Eye (tissue), 1 donor: ENCODE measurements around the gene TRIM16.
"Not testable (repeated sequence)": the region's sequence is repeated elsewhere in the genome, so short reads cannot be mapped to it uniquely, and the experiment has no call there.

Experiments used
- DNase-seq: peaks from one replicate; pipeline ENCODE4 v3.0.0-alpha.2; 2015

The TRIM16 gene

DNA sequence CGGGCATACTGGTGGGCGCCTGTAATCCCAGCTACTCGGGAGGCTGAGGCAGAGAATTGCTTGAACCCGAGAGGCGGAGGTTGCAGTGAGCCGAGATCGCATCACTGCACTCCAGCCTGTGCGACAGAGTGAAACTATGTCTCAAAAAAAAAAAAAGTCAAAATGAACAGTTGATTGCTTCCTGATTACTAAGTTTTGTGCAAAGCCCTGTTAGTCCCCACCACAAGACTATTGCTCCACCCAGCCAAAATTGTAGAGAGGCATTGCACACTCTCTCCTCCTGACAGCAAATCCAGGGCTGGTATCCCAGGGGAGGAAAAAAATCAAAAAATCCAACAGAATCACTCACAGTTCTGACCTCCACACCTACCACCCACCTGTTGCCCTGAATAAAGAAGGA lies 91.2 kb downstream of the TRIM16 start:
- DNase-seq = not testable (repeated sequence)

- peak; percentile 56 for DNase-seq
Observed at GRCh38 chr17:15591986-15592385, 92.1 kb downstream of the TRIM16 start.

DNA sequence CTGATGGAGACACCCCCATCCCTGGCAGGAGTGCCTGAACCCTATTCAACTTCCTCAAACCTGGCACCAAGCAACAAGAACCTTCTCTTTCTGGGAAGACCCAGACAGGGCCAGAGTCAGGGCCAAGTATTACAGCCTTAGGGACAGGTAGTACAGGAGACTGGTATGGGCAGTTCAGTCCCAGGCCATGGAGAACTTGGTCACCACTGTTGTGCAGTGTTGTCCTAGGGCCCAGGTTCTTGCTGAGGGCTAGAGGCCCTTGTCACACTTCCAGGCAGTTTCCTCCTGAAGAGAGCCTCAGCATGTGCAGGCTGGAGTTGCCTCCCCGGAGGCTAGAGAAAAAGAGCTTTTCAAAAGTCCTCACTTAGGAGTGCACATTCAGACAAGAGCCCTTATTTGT lies 93.3 kb downstream of the TRIM16 start:
- DNase-seq = not testable (repeated sequence)

GRCh38 chr17:15589544-15590536 lies 94.3 kb downstream of the TRIM16 start:
- DNase-seq = not testable (repeated sequence)

- DNase-seq = not testable (repeated sequence)
Observed at GRCh38 chr17:15588017-15588416, 96.1 kb downstream of the TRIM16 start.

GRCh38 chr17:15583313-15583712 lies 100.8 kb downstream of the TRIM16 start:
- not testable (repeated sequence) for DNase-seq

DNA sequence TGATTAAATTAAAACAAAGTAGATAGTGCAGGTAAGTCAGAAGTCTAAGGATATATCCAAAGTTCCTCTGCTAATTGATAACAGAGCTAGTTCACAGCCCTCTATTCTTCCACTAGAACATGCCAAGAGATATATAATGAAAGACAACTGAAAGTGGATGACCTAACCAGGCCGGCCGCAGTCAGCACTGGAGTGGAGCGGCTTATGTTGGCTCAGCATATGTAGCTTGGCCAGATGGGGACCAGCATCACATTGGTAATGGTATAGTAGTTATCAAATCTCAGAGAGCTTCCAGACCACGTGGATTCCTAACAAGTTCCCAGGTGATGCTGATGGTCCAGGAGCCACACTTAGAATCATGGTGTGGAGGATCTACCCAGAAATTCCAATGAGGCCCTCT lies 102.6 kb downstream of the TRIM16 start:
- not testable (repeated sequence) for DNase-seq
